Natural killer cell (primary cell): ENCODE results near the gene DGKZ. TPM values are rescaled to one million over a fixed set of nuclear protein-coding genes. Genes with fewer than 3 reads are reported as not detected.

Source experiments
- ATAC-seq, 3 donors: fragments of 150-1000 bp in 2 of 3; fragments of 200-7000 bp in 1 of 3; cut with Tn5 transposase; 1 replicate in 1 of 3; 2 replicates in 2 of 3; pipeline ENCODE4 v1.10.0; 2021; ENCODE audit warnings: mild to moderate bottlenecking in 2 of 3, moderate library complexity in 2 of 3
- DNase-seq, 2 donors: peaks; one replicate each; pipeline versions ENCODE4 v3.0.0 to v3.0.0-alpha.2; 2013 to 2021; ENCODE audit warnings: mixed read lengths in 1 of 2
- H3K27ac ChIP-seq: one replicate; pipeline ENCODE4 v1.5.1; 2013; ENCODE audit warnings: mild to moderate bottlenecking, low read length
- H3K27me3 ChIP-seq: one replicate; pipeline ENCODE4 v1.6.1; 2013; ENCODE audit warnings: low read length; ENCODE audit not compliant: control insufficient read depth, insufficient read depth
- H3K36me3 ChIP-seq: one replicate; pipeline ENCODE4 v1.6.1; 2013; ENCODE audit warnings: low read length; ENCODE audit not compliant: control insufficient read depth, insufficient read depth
- H3K4me1 ChIP-seq: one replicate; pipeline ENCODE4 v1.6.1; 2013; ENCODE audit warnings: low read length; ENCODE audit not compliant: control insufficient read depth, insufficient read depth
- H3K4me3 ChIP-seq: one replicate; pipeline ENCODE4 v1.5.1; 2013; ENCODE audit warnings: low read length
- H3K9me3 ChIP-seq: one replicate; pipeline ENCODE4 v1.6.1; 2013; ENCODE audit warnings: low read length; ENCODE audit not compliant: control insufficient read depth, insufficient read depth
- H3K27ac Mint-ChIP-seq, 2 donors: one replicate each; pipeline ENCODE4 v1.8.0; 2022; ENCODE audit warnings: mild to moderate bottlenecking in 2 of 2, mixed read lengths in 2 of 2, moderate library complexity in 1 of 2
- H3K27me3 Mint-ChIP-seq, 2 donors: one replicate each; pipeline ENCODE4 v1.8.0; 2022; ENCODE audit warnings: low read depth in 2 of 2, mixed read lengths in 2 of 2
- H3K36me3 Mint-ChIP-seq: one replicate; pipeline ENCODE4 v1.8.0; 2022; ENCODE audit warnings: mixed read lengths
- H3K4me1 Mint-ChIP-seq, 2 donors: one replicate each; pipeline ENCODE4 v1.8.0; 2022; ENCODE audit warnings: mixed read lengths in 2 of 2
- H3K4me3 Mint-ChIP-seq: one replicate; pipeline ENCODE4 v1.8.0; 2022; ENCODE audit warnings: mild to moderate bottlenecking, moderate library complexity, mixed read lengths
- H3K9me3 Mint-ChIP-seq, 2 donors: one replicate each; pipeline ENCODE4 v1.8.0; 2022; ENCODE audit warnings: mixed read lengths in 2 of 2
- CTCF ChIP-seq: fragments of 200-600 bp; IDR thresholded peaks from one replicate; pipeline ENCODE4 v1.8.0; 2022; ENCODE audit warnings: antibody characterized with exemption
- WGBS: methylation state at CpG from one replicate; pipeline ENCODE4 v1.1.7; 2013; ENCODE audit warnings: missing lambda C conversion rate; ENCODE audit not compliant: insufficient coverage; 5-methylcytosine and 5-hydroxymethylcytosine counted together
- intact Hi-C: fragments of 100-400 bp; cut with micrococcal nuclease; formaldehyde crosslinking; loops from one replicate; pipeline ENCODE4 v1.14.2; 2022
- total RNA-seq, 4 donors: library from RNA; stranded (reverse); fragments of 120-200 nt in 1 of 4; gene quantifications; one replicate each; pipeline versions ENCODE4 v1.2.3 to v1.2.4, GENCODE V29; 2013 to 2022

The DGKZ gene
- total RNA-seq, 3 donors from 2014 or later (not counting 1 experiment from before 2014, with no cell fraction given), result 307 to 377 (median 350) TPM

- H3K27me3 Mint-ChIP-seq, result peaks cover 30 to 41% of the 10 kb centered on the region in 2 donors
- H3K27me3 ChIP-seq, result peaks cover 43% of the 10 kb centered on the region
- 95% methylated on average over 47 of the region's 47 CpGs for WGBS
Observed at GRCh38 chr11:46385169-46386004, 38.1 kb downstream of the DGKZ start.

DNA sequence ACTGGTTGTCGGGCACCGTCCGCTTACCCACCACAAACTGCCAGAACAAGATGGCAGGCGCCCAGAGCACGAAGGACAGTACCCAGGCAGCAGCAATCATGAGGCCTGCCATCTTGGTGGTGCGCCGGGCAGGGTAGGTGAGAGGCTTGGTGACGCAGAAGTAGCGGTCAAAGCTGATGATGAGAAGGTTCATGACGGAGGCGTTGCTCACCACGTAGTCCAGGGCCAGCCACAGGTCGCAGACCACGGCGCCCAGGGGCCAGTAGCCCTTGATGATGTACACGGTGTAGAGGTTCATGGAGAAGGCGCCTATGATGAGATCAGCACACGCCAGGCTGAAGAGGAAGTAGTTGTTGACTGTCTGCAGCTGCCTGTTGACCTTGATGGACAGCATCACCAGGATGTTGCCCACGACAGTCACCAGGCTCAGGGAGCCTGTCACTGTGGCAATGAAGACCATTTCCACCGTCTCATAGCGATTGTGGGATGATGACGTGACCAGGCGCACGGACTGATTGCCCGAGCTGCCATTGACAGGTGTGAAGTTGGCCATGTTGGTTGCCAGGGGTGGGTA, 38.8 kb downstream of the DGKZ start:
- Histone ChIP-seq H3K9me3 (no peaks in the 10 kb centered on the region), H3K4me1 (peaks cover 45% of the 10 kb centered on the region), H3K27ac (no peak overlapping the region), H3K36me3 (no peaks in the 10 kb centered on the region), H3K27me3 (peaks cover 50% of the 10 kb centered on the region), H3K4me3 (no peak overlapping the region)
- Mint-ChIP-seq H3K36me3 (no peaks in the 10 kb centered on the region), H3K4me1 (peaks cover 13 to 46% of the 10 kb centered on the region in 2 donors), H3K27me3 (peaks cover 30 to 41% of the 10 kb centered on the region in 2 donors), H3K4me3 (no peak overlapping the region), H3K27ac (no peak overlapping the region), H3K9me3 (no peaks in the 10 kb centered on the region)
- WGBS, result 93% methylated on average over 25 of the region's 25 CpGs
- TF ChIP-seq CTCF, result no peak
- no peak for DNase-seq
- intact Hi-C loops, result no loop called here
- ATAC-seq, result no peak

More at GRCh38 chr11:46385169-46386004, 38.1 kb downstream of the DGKZ start:
- no peak overlapping the region for H3K27ac Mint-ChIP-seq
- Histone ChIP-seq H3K4me1 (peaks cover 43% of the 10 kb centered on the region), H3K4me3 (no peak overlapping the region), H3K36me3 (no peaks in the 10 kb centered on the region), H3K9me3 (no peaks in the 10 kb centered on the region), H3K27ac (no peak overlapping the region)
- intact Hi-C loops, result no loop called here
- H3K36me3 Mint-ChIP-seq, result no peaks in the 10 kb centered on the region
- H3K4me3 Mint-ChIP-seq, result no peak overlapping the region
- H3K4me1 Mint-ChIP-seq, result peaks cover 15 to 48% of the 10 kb centered on the region in 2 donors
- ATAC-seq (no peak), DNase-seq (no peak)
- H3K9me3 Mint-ChIP-seq, result no peaks in the 10 kb centered on the region
- no peak for TF ChIP-seq CTCF

- no peak for TF ChIP-seq CTCF
- intact Hi-C loops, result no loop called here
Observed at GRCh38 chr11:46386674-46387073, 39.4 kb downstream of the DGKZ start.

More at GRCh38 chr11:46386674-46387073, 39.4 kb downstream of the DGKZ start:
- DNase-seq (no peak), ATAC-seq (no peak)
- Mint-ChIP-seq H3K27me3 (peaks cover 30 to 41% of the 10 kb centered on the region in 2 donors), H3K4me1 (peaks cover 13 to 45% of the 10 kb centered on the region in 2 donors), H3K4me3 (no peak overlapping the region), H3K36me3 (no peaks in the 10 kb centered on the region), H3K27ac (no peak overlapping the region), H3K9me3 (no peaks in the 10 kb centered on the region)
- WGBS, result 89% methylated on average over 4 of the region's 4 CpGs
- no peak overlapping the region for H3K27ac ChIP-seq
- peaks cover 47% of the 10 kb centered on the region for H3K4me1 ChIP-seq
- no peaks in the 10 kb centered on the region for H3K9me3 ChIP-seq
- H3K27me3 ChIP-seq, result peaks cover 50% of the 10 kb centered on the region
- H3K36me3 ChIP-seq, result no peaks in the 10 kb centered on the region
- H3K4me3 ChIP-seq, result no peak overlapping the region
